Esophagus muscularis mucosa (tissue), 3 donors: ENCODE measurements around the gene PRAMEF9.
"Not testable (repeated sequence)": the region's sequence is repeated elsewhere in the genome, so short reads cannot be mapped to it uniquely, and the experiment has no call there.

Source experiments
- CTCF ChIP-seq, 3 experiments: fragments of 200-600 bp in 2 of 3; fragments of 450-650 bp in 1 of 3; sonication (generic) in 2 of 3; IDR thresholded peaks; one replicate each; pipeline ENCODE4 v1.5.1; 2017 to 2019; ENCODE audit warnings: antibody characterized with exemption in 3 of 3, mild to moderate bottlenecking in 2 of 3, moderate library complexity in 1 of 3
- EP300 ChIP-seq: sonication (generic); formaldehyde crosslinking; IDR thresholded peaks from one replicate; pipeline ENCODE4 v1.6.1; 2017; ENCODE audit warnings: antibody characterized with exemption

GRCh38 chr1:13216619-13217018 lies 45.0 kb downstream of the PRAMEF9 start:
- not testable (repeated sequence) for TF ChIP-seq CTCF (IDR thresholded peaks at IDR 0.05); EP300
